NB4 (cell line): ENCODE results near the gene AGPAT1.
A peak's percentile ranks its signal among the peaks of the same experiment; 100 is the strongest.

Source experiments
- DNase-seq: peaks from one replicate; pipeline ENCODE4 v3.0.0; 2010; ENCODE audit warnings: low read depth
- H3K4me3 ChIP-seq: one replicate; pipeline ENCODE4 v1.5.1; 2011; ENCODE audit warnings: mild to moderate bottlenecking, low read depth, low read length, moderate library complexity
- CTCF ChIP-seq: IDR thresholded peaks from one replicate; pipeline ENCODE4 v1.5.1; 2012; ENCODE audit warnings: low read depth, low read length
- MAX ChIP-seq: IDR thresholded peaks from 2 replicates; pipeline ENCODE4 v1.6.1; 2011; ENCODE audit warnings: low read depth, low read length
- MYC ChIP-seq: IDR thresholded peaks from 2 replicates; pipeline ENCODE4 v1.6.1; 2011; ENCODE audit warnings: low read depth, low read length
- POLR2A ChIP-seq: IDR thresholded peaks from 2 replicates; pipeline ENCODE4 v1.6.1; 2011; ENCODE audit warnings: mild to moderate bottlenecking; ENCODE audit not compliant: insufficient read length; ENCODE audit errors: extremely low read depth

The AGPAT1 gene

GRCh38 chr6:32128751-32129296 is 47.1 kb downstream of the AGPAT1 start:
- DNase-seq = no peak
- peak overlapping the region; percentile 88 for H3K4me3 ChIP-seq
- TF ChIP-seq MYC = no peak
- TF ChIP-seq CTCF = no peak
- TF ChIP-seq POLR2A = no peak
- no peak for TF ChIP-seq MAX

GRCh38 chr6:32127717-32128592 is 47.9 kb downstream of the AGPAT1 start, which contains the start of gene ATF6B:
Gene ATF6B (minus strand): TSS chr6:32128246. CDS start chr6:32128207, 39 bp downstream.
- DNase-seq = peak; percentile 100
- TF ChIP-seq POLR2A (peak; percentile 70), CTCF (no peak), MYC (0 out of 2 replicates have a peak, but pooled peaks have one; percentile 21), MAX (peak; percentile 90)
- H3K4me3 ChIP-seq = peak within 1 kb of the TSS; percentile 99

GRCh38 chr6:32127409-32127716 is 48.5 kb downstream of the AGPAT1 start:
- TF ChIP-seq MYC (no peak), POLR2A (no peak), CTCF (no peak), MAX (no peak)
- DNase-seq = no peak
- peak overlapping the region; percentile 99 for H3K4me3 ChIP-seq

GRCh38 chr6:32126880-32127279 is 49.0 kb downstream of the AGPAT1 start:
- no peak for TF ChIP-seq MAX
- no peak for TF ChIP-seq MYC
- TF ChIP-seq POLR2A = no peak
- no peak for TF ChIP-seq CTCF
- no peak for DNase-seq
- peak overlapping the region; percentile 99 for H3K4me3 ChIP-seq

- TF ChIP-seq POLR2A (no peak), CTCF (no peak), MYC (no peak), MAX (no peak)
- no peak overlapping the region for H3K4me3 ChIP-seq
- DNase-seq = no peak
These were observed 52.2 kb downstream of the AGPAT1 start for GRCh38 chr6:32123681-32124080.
